Measurements from ENCODE around the gene LIPK.

- TF ChIP-seq CTCF (IDR thresholded peaks at IDR 0.05; ENCODE audit: low read depth, low read length, missing input control) (no peak), EGR1 (IDR thresholded peaks at IDR 0.05; ENCODE audit: low read depth in 2 of 2) (no peak), MAX (IDR thresholded peaks at IDR 0.05) (no peak), REST (IDR thresholded peaks at IDR 0.05) (no peak), JUND (IDR thresholded peaks at IDR 0.05) (no peak), RAD21 (IDR thresholded peaks at IDR 0.05) (no peak), ZBTB33 (IDR thresholded peaks at IDR 0.05) (no peak), YY1 (IDR thresholded peaks at IDR 0.05) (no peak), RXRA (IDR thresholded peaks at IDR 0.05) (no peak)
These were observed 49.7 kb downstream of the LIPK start for GRCh38 chr10:88755753-88756152.
